CD14-positive monocyte (primary cell): ENCODE results near the gene AOX1. TPM values are rescaled to one million over a fixed set of nuclear protein-coding genes. Genes with fewer than 3 reads are reported as not detected.

Experiments used
- DNase-seq, 3 donors: peaks; one replicate each; pipeline ENCODE4 v3.0.0-alpha.2; 2011 to 2022
- H2AFZ ChIP-seq: 2 replicates; pipeline ENCODE4 v1.6.0; 2012; ENCODE audit warnings: mild to moderate bottlenecking, low read depth, low read length, inconsistent platforms; ENCODE audit not compliant: insufficient read depth, poor library complexity, severe bottlenecking
- H3K27ac ChIP-seq, 2 donors: 1 replicate in 1 of 2; 2 replicates in 1 of 2; pipeline ENCODE4 v1.5.1; 2012 to 2013; ENCODE audit warnings: low read length in 2 of 2, control low read depth in 1 of 2, inconsistent platforms in 1 of 2, low read depth in 1 of 2, mild to moderate bottlenecking in 1 of 2
- H3K27me3 ChIP-seq, 2 donors: one replicate each; pipeline versions ENCODE4 v1.6.0 to v1.6.1; 2011 to 2013; ENCODE audit warnings: low read length in 2 of 2; ENCODE audit not compliant: control insufficient read depth in 2 of 2, insufficient read depth in 2 of 2
- H3K36me3 ChIP-seq, 2 donors: replicated peaks in 1 of 2; 1 replicate in 1 of 2; 2 replicates in 1 of 2; pipeline versions ENCODE4 v1.5.1 to v1.6.1; 2012 to 2013; ENCODE audit warnings: low read length in 2 of 2, control low read depth in 1 of 2, inconsistent platforms in 1 of 2, mild to moderate bottlenecking in 1 of 2; ENCODE audit not compliant: insufficient read depth in 2 of 2, control insufficient read depth in 1 of 2
- H3K4me1 ChIP-seq, 2 donors: 1 replicate in 1 of 2; 2 replicates in 1 of 2; pipeline versions ENCODE4 v1.5.1 to v1.6.1; 2012 to 2013; ENCODE audit warnings: low read length in 2 of 2, control low read depth in 1 of 2, inconsistent platforms in 1 of 2, mild to moderate bottlenecking in 1 of 2, moderate library complexity in 1 of 2; ENCODE audit not compliant: insufficient read depth in 2 of 2, control insufficient read depth in 1 of 2
- H3K4me2 ChIP-seq: replicated peaks from 2 replicates; pipeline ENCODE3; 2012; ENCODE audit warnings: low read length, moderate library complexity, mild to moderate bottlenecking; ENCODE audit not compliant: poor library complexity, severe bottlenecking; ENCODE audit errors: extremely low read depth
- H3K4me3 ChIP-seq, 3 experiments: fragments of 200-600 bp in 1 of 3; sonication (generic) in 1 of 3; replicated peaks in 1 of 3; 1 replicate in 2 of 3; 2 replicates in 1 of 3; pipeline ENCODE4 v1.5.1; 2011 to 2013; ENCODE audit warnings: low read length in 3 of 3, mild to moderate bottlenecking in 3 of 3, control low read depth in 2 of 3, low read depth in 2 of 3, inconsistent platforms in 1 of 3, moderate library complexity in 1 of 3
- H3K79me2 ChIP-seq: 2 replicates; pipeline ENCODE4 v1.6.0; 2012; ENCODE audit warnings: mild to moderate bottlenecking, control low read depth, inconsistent platforms, low read length, moderate library complexity; ENCODE audit not compliant: insufficient read depth
- H3K9ac ChIP-seq: 2 replicates; pipeline ENCODE4 v1.6.0; 2017; ENCODE audit warnings: low read length, mild to moderate bottlenecking; ENCODE audit not compliant: insufficient read depth, poor library complexity, severe bottlenecking
- H3K9me3 ChIP-seq, 2 donors: replicated peaks in 1 of 2; 1 replicate in 1 of 2; 2 replicates in 1 of 2; pipeline versions ENCODE4 v1.5.1 to v1.6.1; 2012 to 2013; ENCODE audit warnings: low read length in 2 of 2, control low read depth in 1 of 2; ENCODE audit not compliant: control insufficient read depth in 1 of 2, insufficient read depth in 1 of 2
- H4K20me1 ChIP-seq: 2 replicates; pipeline ENCODE4 v1.6.0; 2012; ENCODE audit warnings: mild to moderate bottlenecking, low read length, control low read depth, moderate library complexity; ENCODE audit not compliant: insufficient read depth
- H3K27ac Mint-ChIP-seq, 7 donors: one replicate each; pipeline ENCODE4 v1.8.0; 2020; ENCODE audit warnings: mild to moderate bottlenecking in 7 of 7, mixed read lengths in 7 of 7, moderate library complexity in 6 of 7, inconsistent platforms in 2 of 7
- H3K27me3 Mint-ChIP-seq, 3 donors: one replicate each; pipeline ENCODE4 v1.8.0; 2021 to 2022; ENCODE audit warnings: low read depth in 3 of 3, mild to moderate bottlenecking in 3 of 3, mixed read lengths in 3 of 3, moderate library complexity in 3 of 3, inconsistent platforms in 1 of 3
- H3K36me3 Mint-ChIP-seq, 2 donors: one replicate each; pipeline ENCODE4 v1.8.0; 2020; ENCODE audit warnings: mixed read lengths in 2 of 2, inconsistent platforms in 1 of 2, mild to moderate bottlenecking in 1 of 2
- H3K4me1 Mint-ChIP-seq: one replicate; pipeline ENCODE4 v1.8.0; 2020; ENCODE audit warnings: mild to moderate bottlenecking, mixed read lengths
- H3K4me3 Mint-ChIP-seq, 2 donors: one replicate each; pipeline ENCODE4 v1.8.0; 2020; ENCODE audit warnings: mild to moderate bottlenecking in 2 of 2, mixed read lengths in 2 of 2, moderate library complexity in 1 of 2
- H3K9me3 Mint-ChIP-seq, 7 donors: one replicate each; pipeline ENCODE4 v1.8.0; 2020 to 2022; ENCODE audit warnings: mixed read lengths in 7 of 7, mild to moderate bottlenecking in 6 of 7, moderate library complexity in 6 of 7, inconsistent platforms in 2 of 7
- CTCF ChIP-seq: fragments of 200-600 bp; IDR thresholded peaks from one replicate; pipeline ENCODE4 v1.8.0; 2022; ENCODE audit warnings: antibody characterized with exemption, mild to moderate bottlenecking
- WGBS: methylation state at CpG from one replicate; pipeline ENCODE4 v1.1.5; 2013; ENCODE audit warnings: missing lambda C conversion rate; ENCODE audit not compliant: insufficient coverage; 5-methylcytosine and 5-hydroxymethylcytosine counted together
- intact Hi-C, 2 donors: fragments of 100-400 bp; cut with micrococcal nuclease; formaldehyde crosslinking; loops; one replicate each; pipeline versions ENCODE4 v1.15.0 to v1.15.1; 2023
- polyA plus RNA-seq, 3 donors: library from polyadenylated mRNA; depleted of rRNA in 1 of 3; unstranded in 2 of 3; stranded (reverse) in 1 of 3; fragments of 300-500 nt in 2 of 3; fragments of >200 nt in 1 of 3; fragmentation: Illumina TruSeq in 2 of 3; gene quantifications; 1 replicate in 2 of 3; 2 replicates in 1 of 3; pipeline ENCODE4 v1.2.3, GENCODE V29; 2012 to 2021

The AOX1 gene
- polyA plus RNA-seq, 3 donors: 0.16 TPM; not detected in 2

- Mint-ChIP-seq H3K27me3 (no peaks in the 10 kb centered on the region), H3K9me3 (peaks cover 0 to 11% (median 8%) of the 10 kb centered on the region in 7 donors), H3K36me3 (peaks cover 0 to 4% of the 10 kb centered on the region in 2 donors), H3K27ac (no peak overlapping the region), H3K4me3 (no peak overlapping the region), H3K4me1 (peaks cover 23% of the 10 kb centered on the region)
- WGBS: no CpG with 5 or more reads among the region's 1 CpG
- H3K27ac ChIP-seq: no peak overlapping the region
- no peak for DNase-seq
- H3K36me3 ChIP-seq: no peaks in the 10 kb centered on the region
- no peak overlapping the region for H2AFZ ChIP-seq
- H3K9me3 ChIP-seq: peaks cover 0 to 3% of the 10 kb centered on the region in 2 donors
- no peak overlapping the region for H3K4me2 ChIP-seq
- no peak for TF ChIP-seq CTCF
- H4K20me1 ChIP-seq: no peaks in the 10 kb centered on the region
- no peak overlapping the region for H3K4me3 ChIP-seq
- intact Hi-C loops: loop anchor here in 1 of 2 donors (10.0 kb wide), 1 partner anchor 234 kb away; the partner anchor contains the start of gene CLK1
- no peak overlapping the region for H3K9ac ChIP-seq
- no peaks in the 10 kb centered on the region for H3K79me2 ChIP-seq
- peaks cover 19 to 33% of the 10 kb centered on the region in 2 donors for H3K4me1 ChIP-seq
- no peaks in the 10 kb centered on the region for H3K27me3 ChIP-seq
Observed at GRCh38 chr2:200631287-200631686, 45.5 kb downstream of the AOX1 start.

- Histone ChIP-seq H3K27me3 (no peaks in the 10 kb centered on the region), H3K79me2 (no peaks in the 10 kb centered on the region), H3K27ac (peak overlapping the region in 1 of 2 donors; percentile 75), H3K4me2 (no peak overlapping the region), H4K20me1 (no peaks in the 10 kb centered on the region), H3K9ac (no peak overlapping the region), H3K9me3 (peaks cover 0 to 3% of the 10 kb centered on the region in 2 donors), H3K4me1 (peaks cover 21 to 35% of the 10 kb centered on the region in 2 donors), H3K36me3 (no peaks in the 10 kb centered on the region), H2AFZ (no peak overlapping the region), H3K4me3 (no peak overlapping the region)
- intact Hi-C loops: loop anchor here in 1 of 2 donors (10.0 kb wide), 1 partner anchor 230 kb away; the partner anchor contains the start of gene CLK1
- TF ChIP-seq CTCF: no peak
- Mint-ChIP-seq H3K4me1 (peaks cover 29% of the 10 kb centered on the region), H3K27ac (peak overlapping the region in 5 of 7 donors; percentile 43 to 89 (median 74)), H3K9me3 (peaks cover 0 to 11% (median 8%) of the 10 kb centered on the region in 7 donors), H3K4me3 (no peak overlapping the region), H3K36me3 (peaks cover 0 to 4% of the 10 kb centered on the region in 2 donors), H3K27me3 (no peaks in the 10 kb centered on the region)
- WGBS: 100% methylated on average over 3 of the region's 7 CpGs
- DNase-seq: no peak
Observed at GRCh38 chr2:200634231-200634964, 48.6 kb downstream of the AOX1 start.
